ENCODE data around the gene OR4D6. TPM values are rescaled to one million over a fixed set of nuclear protein-coding genes. Genes with fewer than 3 reads are reported as not detected.

OR4D6 gene
- total and polyA plus RNA-seq, 2 donors (not counting 3 experiments of a cell fraction or from before 2014, with no cell fraction given), result not detected

DNA sequence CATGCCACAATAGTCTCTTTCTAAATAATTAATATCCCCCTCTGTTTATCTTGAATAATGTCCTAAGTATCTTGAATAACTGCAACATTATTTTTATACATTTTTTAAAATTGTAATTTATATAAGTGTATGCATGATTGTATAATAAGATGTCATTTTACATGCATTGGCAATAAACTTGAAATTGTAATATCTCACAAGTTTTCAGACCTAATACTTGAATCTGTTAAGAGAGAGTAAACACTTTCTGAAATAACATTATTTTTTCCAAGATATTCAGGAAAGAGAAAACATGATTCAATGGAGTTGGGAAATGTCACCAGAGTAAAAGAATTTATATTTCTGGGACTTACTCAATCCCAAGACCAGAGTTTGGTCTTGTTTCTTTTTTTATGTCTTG lies 46.5 kb downstream of the OR4D6 start, which contains the start of gene OR4D11:
Gene OR4D11, plus strand, starts transcription at position 301 of the 400 bp plus-strand sequence. Its CDS starts 0 bp downstream, at position 301.
- Histone ChIP-seq H3K27me3 (ENCODE audit: control insufficient read depth in 2 of 2, insufficient read depth in 2 of 2, low read length in 2 of 2) (peaks cover 0 to 1% of the 10 kb centered on the region in 2 experiments), H3K4me2 (ENCODE audit: insufficient read depth, low read length) (no peak within 1 kb of the TSS), H4K20me1 (replicated peaks; ENCODE audit: control insufficient read depth, extremely low read depth, insufficient read depth, low read length) (no peaks in the 10 kb centered on the region), H3K4me3 (replicated peaks in 1 of 3; ENCODE audit: insufficient read depth in 1 of 3, low read depth in 1 of 3, low read length in 3 of 3) (no peak within 1 kb of the TSS), H3K9ac (replicated peaks; ENCODE audit: extremely low read depth, insufficient read depth, low read length) (no peak within 1 kb of the TSS), H3K36me3 (ENCODE audit: control insufficient read depth in 2 of 2, extremely low read depth in 1 of 2, insufficient read depth in 2 of 2, low read length in 2 of 2) (no peaks in the 10 kb centered on the region), H3K4me1 (ENCODE audit: control insufficient read depth, extremely low read depth, insufficient read depth, low read length) (no peaks in the 10 kb centered on the region), H3K9me3 (replicated peaks; ENCODE audit: control insufficient read depth, insufficient read depth, low read length) (no peaks in the 10 kb centered on the region), H2AFZ (ENCODE audit: low read depth, low read length) (no peak within 1 kb of the TSS), H3K9me1 (replicated peaks; ENCODE audit: control insufficient read depth, extremely low read depth, insufficient read depth, low read length) (no peaks in the 10 kb centered on the region), H3K27ac (ENCODE audit: insufficient read depth, low read depth, low read length) (no peak within 1 kb of the TSS), H3K79me2 (ENCODE audit: control insufficient read depth, insufficient read depth, low read length) (no peaks in the 10 kb centered on the region)
- no TSS peak for BruUV-seq (replicated peaks)
- intact Hi-C loops (cut with micrococcal nuclease) (no loop called here), dilution Hi-C loops (cut with MboI; ENCODE audit: extremely low pct_ligation_motif_present, low sequenced_read_pairs) (no loop called here)
- DNase-seq (ENCODE audit: low read depth, low spot score) (no peak), FAIRE-seq (no peak)
- POLR2A ChIA-PET, result interaction anchor here (0.7 kb wide), 1 partner anchor 299 kb away, joined by 4 read pairs; no protein-coding TSS in a partner anchor
- TF ChIP-seq POLR2A (IDR thresholded peaks at IDR 0.05; ENCODE audit: low read depth, low read length) (no peak), FOS (IDR thresholded peaks at IDR 0.05; ENCODE audit: borderline replicate concordance, insufficient read depth, low read length) (no peak), POLR2AphosphoS5 (IDR thresholded peaks at IDR 0.05; ENCODE audit: insufficient read depth, low read depth, low read length) (no peak), MYC (IDR thresholded peaks at IDR 0.05; ENCODE audit: low read depth, low read length) (no peak), GATA2 (IDR thresholded peaks at IDR 0.05; ENCODE audit: insufficient read depth, insufficient read length, low read depth, low read length) (no peak), EZH2 (IDR thresholded peaks at IDR 0.05; ENCODE audit: borderline replicate concordance, low read depth, low read length, severe bottlenecking) (no peak), JUN (IDR thresholded peaks at IDR 0.05; ENCODE audit: borderline replicate concordance, insufficient read depth, insufficient read length, low read depth) (no peak)
- TF ChIP-seq, protein P1, sequence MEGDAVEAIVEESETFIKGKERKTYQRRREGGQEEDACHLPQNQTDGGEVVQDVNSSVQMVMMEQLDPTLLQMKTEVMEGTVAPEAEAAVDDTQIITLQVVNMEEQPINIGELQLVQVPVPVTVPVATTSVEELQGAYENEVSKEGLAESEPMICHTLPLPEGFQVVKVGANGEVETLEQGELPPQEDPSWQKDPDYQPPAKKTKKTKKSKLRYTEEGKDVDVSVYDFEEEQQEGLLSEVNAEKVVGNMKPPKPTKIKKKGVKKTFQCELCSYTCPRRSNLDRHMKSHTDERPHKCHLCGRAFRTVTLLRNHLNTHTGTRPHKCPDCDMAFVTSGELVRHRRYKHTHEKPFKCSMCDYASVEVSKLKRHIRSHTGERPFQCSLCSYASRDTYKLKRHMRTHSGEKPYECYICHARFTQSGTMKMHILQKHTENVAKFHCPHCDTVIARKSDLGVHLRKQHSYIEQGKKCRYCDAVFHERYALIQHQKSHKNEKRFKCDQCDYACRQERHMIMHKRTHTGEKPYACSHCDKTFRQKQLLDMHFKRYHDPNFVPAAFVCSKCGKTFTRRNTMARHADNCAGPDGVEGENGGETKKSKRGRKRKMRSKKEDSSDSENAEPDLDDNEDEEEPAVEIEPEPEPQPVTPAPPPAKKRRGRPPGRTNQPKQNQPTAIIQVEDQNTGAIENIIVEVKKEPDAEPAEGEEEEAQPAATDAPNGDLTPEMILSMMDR (IDR thresholded peaks at IDR 0.05; ENCODE audit: extremely low read depth in 1 of 2, insufficient read depth in 1 of 2, low read depth in 1 of 2, low read length in 2 of 2), result no peak
- TF ChIP-seq, protein P2, sequence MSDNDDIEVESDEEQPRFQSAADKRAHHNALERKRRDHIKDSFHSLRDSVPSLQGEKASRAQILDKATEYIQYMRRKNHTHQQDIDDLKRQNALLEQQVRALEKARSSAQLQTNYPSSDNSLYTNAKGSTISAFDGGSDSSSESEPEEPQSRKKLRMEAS (IDR thresholded peaks at IDR 0.05; ENCODE audit: insufficient read depth, insufficient read length), result no peak
- CTCF ChIA-PET, result interaction anchor here (1.1 kb wide), 1 partner anchor 8 kb away, joined by 4 read pairs; the partner anchor contains the start of gene OR4D9

Other genes starting within 250 kb of the OR4D6 start
- gene MPEG1, start 244.0 kb upstream of the OR4D6 start, total RNA-seq, result not detected in 2 replicates
- not detected in 2 replicates for gene MPEG1, start 244.0 kb upstream of the OR4D6 start, polyA plus RNA-seq
- not detected in 2 replicates for gene OR5AN1, start 98.1 kb upstream of the OR4D6 start, total RNA-seq
- not detected in 2 replicates for gene OR5AN1, start 98.1 kb upstream of the OR4D6 start, polyA plus RNA-seq
- not detected in 2 replicates for gene OR5A2, start 30.5 kb upstream of the OR4D6 start, total RNA-seq
- gene OR5A2, start 30.5 kb upstream of the OR4D6 start, polyA plus RNA-seq, result not detected in 2 replicates
- gene OR5A1, start 20.5 kb upstream of the OR4D6 start, total RNA-seq, result not detected in 2 replicates
- not detected in 2 replicates for gene OR5A1, start 20.5 kb upstream of the OR4D6 start, polyA plus RNA-seq
- not detected in 2 replicates for gene OR4D10, start 16.4 kb downstream of the OR4D6 start, total RNA-seq
- not detected in 2 replicates for gene OR4D10, start 16.4 kb downstream of the OR4D6 start, polyA plus RNA-seq
- gene OR4D11, start 46.6 kb downstream of the OR4D6 start, total RNA-seq, result not detected in 2 replicates
- not detected in 2 replicates for gene OR4D11, start 46.6 kb downstream of the OR4D6 start, polyA plus RNA-seq
- gene OR4D9, start 54.6 kb downstream of the OR4D6 start, total RNA-seq, result not detected in 2 replicates
- gene OR4D9, start 54.6 kb downstream of the OR4D6 start, polyA plus RNA-seq, result not detected in 2 replicates
- 37.5 and 37.9 TPM in 2 replicates for gene OSBP, start 158.8 kb downstream of the OR4D6 start, total RNA-seq
- 10.9 and 14.2 TPM in 2 replicates for gene OSBP, start 158.8 kb downstream of the OR4D6 start, polyA plus RNA-seq
- 33.1 and 38.8 TPM in 2 replicates for gene PATL1, start 212.1 kb downstream of the OR4D6 start, total RNA-seq
- 33.7 TPM in 2 replicates for gene PATL1, start 212.1 kb downstream of the OR4D6 start, polyA plus RNA-seq